ENCODE measurements around the gene DNER.
"Not testable (repeated sequence)": the region's sequence is repeated elsewhere in the genome, so short reads cannot be mapped to it uniquely, and the experiment has no call there.

The DNER gene

GRCh38 chr2:229553091-229553490, 161.3 kb downstream of the DNER start:
- no peak for DNase-seq

DNA sequence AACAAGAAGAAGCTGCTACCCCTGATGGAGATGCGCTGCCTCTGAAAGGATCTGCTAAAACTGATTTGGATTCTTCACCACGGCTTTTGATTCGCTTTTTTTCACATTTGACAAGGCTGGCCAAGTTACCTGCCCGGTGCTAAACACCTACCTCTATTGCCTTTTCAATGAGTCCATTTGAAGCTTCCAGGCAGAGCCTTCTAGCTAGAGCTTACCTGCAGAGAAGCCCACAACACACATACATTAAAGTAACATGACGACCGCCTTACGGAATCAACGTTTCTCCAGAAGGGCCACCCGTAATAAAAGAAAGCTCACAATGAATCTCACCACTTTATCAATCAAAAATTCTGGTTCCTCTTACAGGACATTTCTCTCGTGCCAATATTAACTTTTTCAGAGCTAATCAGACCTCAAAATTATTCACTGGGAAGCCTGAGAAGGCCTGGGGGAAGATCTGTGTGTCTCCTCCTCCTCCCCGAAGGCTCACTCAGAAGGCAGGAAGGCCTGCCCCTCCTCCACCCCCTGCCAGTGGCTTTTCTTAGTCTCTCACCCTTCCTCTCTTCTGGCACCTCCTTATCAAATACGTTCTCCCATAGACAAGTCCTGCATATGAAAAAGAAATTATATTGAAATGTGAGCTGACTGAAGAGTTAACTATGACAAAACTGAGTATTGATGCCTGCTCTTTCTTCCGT, 171.0 kb downstream of the DNER start:
- no peak for DNase-seq

DNA sequence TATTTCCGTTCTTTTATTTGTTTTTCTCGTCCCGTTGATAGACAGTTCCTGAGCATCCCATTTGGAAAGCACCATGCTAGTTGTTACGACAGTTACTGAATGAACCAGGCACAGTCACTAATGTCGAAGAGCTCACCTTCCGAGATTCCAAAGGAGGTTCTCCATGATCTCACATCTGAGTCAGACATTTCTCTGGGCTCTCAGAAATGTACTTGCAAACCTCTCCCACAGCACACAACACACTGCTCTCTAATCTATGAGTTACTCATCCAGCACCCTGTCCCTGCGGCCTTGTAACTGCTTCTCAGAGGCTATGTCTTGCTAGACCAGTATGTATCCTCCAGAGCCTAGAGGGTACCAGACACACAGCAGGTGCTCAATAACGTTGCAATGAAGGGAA, 174.7 kb downstream of the DNER start:
- no peak for DNase-seq

GRCh38 chr2:229531594-229531993, 182.8 kb downstream of the DNER start:
- no peak for DNase-seq

GRCh38 chr2:229530434-229530833, 183.9 kb downstream of the DNER start:
- DNase-seq, result no peak

- DNase-seq, result no peak
Measured at GRCh38 chr2:229528846-229529245, 185.5 kb downstream of the DNER start.

DNA sequence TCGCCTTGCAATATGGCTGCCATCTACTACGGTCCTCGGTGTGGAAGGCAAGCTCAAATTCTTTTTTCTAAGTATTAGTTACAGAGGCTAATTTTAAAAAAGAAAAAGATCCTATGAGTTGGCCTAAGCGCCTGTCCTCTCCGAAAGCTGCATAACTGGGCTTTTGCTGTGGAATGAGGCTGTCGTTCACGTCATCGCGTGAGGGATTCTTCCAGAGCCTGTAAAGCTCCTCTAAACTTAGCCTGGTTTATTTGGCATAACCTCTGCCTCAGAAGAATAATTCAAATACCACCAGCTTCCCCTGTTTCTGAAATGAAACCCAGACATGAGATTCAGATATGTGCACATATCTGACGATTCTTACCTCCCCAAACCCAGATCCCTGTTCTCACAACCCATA, 187.4 kb downstream of the DNER start:
- DNase-seq, result no peak

- no peak for DNase-seq
Measured at GRCh38 chr2:229524799-229525198, 189.6 kb downstream of the DNER start.

- no peak for DNase-seq
Measured at GRCh38 chr2:229523663-229524062, 190.7 kb downstream of the DNER start.

GRCh38 chr2:229521576-229521975, 192.8 kb downstream of the DNER start:
- no peak for DNase-seq

DNA sequence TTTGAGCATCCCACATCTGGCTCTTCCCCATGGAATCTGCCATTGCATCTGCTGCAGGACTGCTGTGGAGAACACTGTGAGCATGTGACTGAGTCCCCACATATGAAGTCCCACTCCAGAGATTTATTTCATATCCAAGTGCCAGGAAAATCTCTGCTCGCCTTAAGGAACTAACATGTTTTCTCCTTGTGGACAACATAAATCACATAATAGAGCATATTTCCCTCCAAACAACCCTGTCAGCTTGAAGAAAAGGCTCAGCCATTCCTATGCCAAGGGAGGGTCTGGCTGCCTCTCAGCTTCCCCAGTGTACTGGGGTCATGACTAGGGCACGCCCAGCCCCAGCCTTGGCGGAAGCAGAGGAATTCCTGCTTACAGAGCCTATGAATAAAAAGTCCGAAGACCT, 193.7 kb downstream of the DNER start:
- DNase-seq, result no peak

GRCh38 chr2:229519655-229520430, 194.5 kb downstream of the DNER start:
- DNase-seq, result no peak

DNA sequence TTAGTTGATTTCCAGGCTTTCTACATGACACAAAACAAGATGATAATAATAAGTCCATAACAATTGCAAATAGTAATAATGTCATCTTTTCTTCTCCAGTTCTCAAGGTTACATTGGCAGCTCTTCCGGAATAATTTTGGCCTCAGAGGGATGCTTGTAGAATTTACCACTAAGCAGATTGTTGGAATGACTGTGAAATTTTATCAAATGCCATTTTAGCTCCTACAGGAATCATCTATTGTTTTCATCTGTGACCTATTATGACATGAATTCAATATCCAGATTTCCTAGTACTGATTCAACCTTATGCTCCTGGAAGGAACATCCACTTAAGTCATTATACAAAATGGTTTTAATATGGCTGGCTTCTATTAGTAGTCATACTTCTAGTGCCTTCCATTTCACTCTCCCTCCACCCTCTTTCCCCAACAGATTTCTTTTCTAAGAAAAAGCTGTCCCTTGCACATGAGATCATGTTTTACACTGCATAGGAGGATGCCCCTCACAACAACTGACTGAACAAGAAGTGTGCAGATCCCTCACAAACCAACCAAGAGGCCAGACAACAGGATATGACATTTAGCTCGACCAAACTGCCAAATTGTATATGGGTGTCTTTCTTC, 200.0 kb downstream of the DNER start:
- no peak for DNase-seq

DNA sequence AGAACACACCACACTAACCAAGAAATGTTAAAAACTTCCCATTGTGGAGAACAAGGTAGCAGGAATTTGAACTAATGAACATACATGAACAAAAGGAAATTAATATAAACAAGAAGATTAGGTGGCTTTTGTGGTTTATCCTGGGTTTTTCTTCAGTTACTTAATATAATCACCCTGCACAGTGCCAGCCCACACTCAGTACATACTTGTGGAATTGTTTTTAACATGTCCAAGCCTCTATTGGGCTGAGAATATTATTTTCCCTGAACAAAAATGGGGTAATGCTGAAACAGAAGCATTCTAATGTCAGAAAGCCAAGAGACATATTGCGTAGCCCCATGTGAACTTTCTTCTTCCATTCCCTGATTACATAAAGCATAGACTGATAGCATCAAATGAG, 202.8 kb downstream of the DNER start:
- no peak for DNase-seq

GRCh38 chr2:229506699-229507098, 207.7 kb downstream of the DNER start:
- DNase-seq, result not testable (repeated sequence)

GRCh38 chr2:229501051-229501794, 213.1 kb downstream of the DNER start:
- no peak for DNase-seq

GRCh38 chr2:229492034-229492433, 222.3 kb downstream of the DNER start:
- no peak for DNase-seq

- DNase-seq, result no peak
Measured at GRCh38 chr2:229490167-229490566, 224.2 kb downstream of the DNER start.

DNA sequence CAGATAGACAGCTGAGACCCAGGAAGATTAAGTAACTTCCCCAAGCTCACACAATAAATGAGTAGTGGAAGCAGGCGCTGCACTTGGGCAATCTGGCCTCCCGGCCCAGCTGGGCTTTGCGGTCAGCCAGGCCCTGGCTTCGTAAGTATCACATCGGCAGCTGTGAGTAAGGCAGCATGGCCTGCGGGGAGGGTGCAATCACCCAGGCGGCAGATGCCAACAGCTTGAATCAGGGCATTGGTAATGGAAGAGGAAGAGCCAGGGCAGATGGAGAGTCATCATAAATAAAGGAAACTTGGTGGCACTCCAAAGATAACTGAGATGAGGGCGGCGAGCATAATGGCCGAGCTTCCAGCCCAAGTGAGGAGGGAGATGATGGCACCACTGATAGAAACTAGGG, 225.3 kb downstream of the DNER start:
- DNase-seq, result no peak

GRCh38 chr2:229488232-229488631, 226.1 kb downstream of the DNER start:
- no peak for DNase-seq

GRCh38 chr2:229486673-229487072, 227.7 kb downstream of the DNER start:
- DNase-seq, result no peak

- DNase-seq, result no peak
Measured at GRCh38 chr2:229485857-229486256, 228.5 kb downstream of the DNER start.

DNA sequence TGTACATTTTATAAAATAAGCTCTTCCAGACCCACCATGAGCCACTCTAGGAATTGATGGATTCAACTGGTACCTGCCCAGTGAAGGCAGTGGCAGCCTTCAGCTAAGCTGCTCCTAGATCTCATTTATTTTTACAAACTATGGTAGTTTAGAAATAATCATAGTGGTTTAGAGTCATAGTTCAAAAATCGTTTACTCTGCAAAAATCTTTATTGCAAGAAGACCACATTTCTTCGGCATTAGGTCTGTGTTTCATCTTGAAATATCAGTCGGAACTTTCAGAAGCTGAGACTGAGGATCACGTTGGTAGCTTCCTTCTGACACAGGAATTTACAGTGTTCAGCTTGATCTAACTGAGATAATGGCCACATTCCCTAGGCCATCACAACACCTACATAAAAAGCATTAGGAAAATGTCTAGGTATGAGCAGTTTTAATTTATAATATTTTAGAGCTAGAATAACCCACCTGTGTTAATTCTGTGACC, 237.0 kb downstream of the DNER start:
- DNase-seq, result no peak

All from activated effector memory CD4-positive, alpha-beta T cell treated with anti-CD3 and anti-CD28 coated beads, Interleukin-2, amount 50 U/mL, for 16 hours (primary cell).